ENCODE measurements around the gene MARK4. TPM values are rescaled to one million over a fixed set of nuclear protein-coding genes. Genes with fewer than 3 reads are reported as not detected.

Gene MARK4
- total RNA-seq, 4 donors from 2014 or later: 12.2 to 42.5 (median 22.1) TPM

GRCh38 chr19:45340232-45340898 lies 89.3 kb downstream of the MARK4 start, which contains the start of gene KLC3:
Gene KLC3 (plus strand): TSS chr19:45340750. CDS start chr19:45345542, 4,792 bp downstream.
- H3K4me3 ChIP-seq: peak within 1 kb of the TSS in 2 of 4 donors; percentile 18 to 31
- DNase-seq: no peak
- H3K27me3 ChIP-seq: peaks cover 3 to 18% (median 17%) of the 10 kb centered on the region in 3 donors
- intact Hi-C loops (cut with DNase I; ENCODE audit: low total_unique reads) (no loop called here), in situ Hi-C loops (cut with MboI; ENCODE audit: low sequenced_read_pairs in 4 of 4) (no loop called here)
- TF ChIP-seq POLR2A (IDR thresholded peaks at IDR 0.05) (no peak), CTCF (IDR thresholded peaks at IDR 0.05 in 4 of 5, conservative IDR thresholded peaks at IDR 0.05 in 1 of 5) (no peak)
- H3K36me3 ChIP-seq: no peaks in the 10 kb centered on the region
- no peak for ATAC-seq
- H3K4me1 ChIP-seq: peaks cover 4 to 6% of the 10 kb centered on the region in 2 donors
- no peaks in the 10 kb centered on the region for H3K9me3 ChIP-seq
- H3K27ac ChIP-seq: no peak within 1 kb of the TSS

GRCh38 chr19:45340899-45341453 lies 89.9 kb downstream of the MARK4 start:
- DNase-seq: no peak
- Histone ChIP-seq H3K27me3 (peaks cover 3 to 24% (median 20%) of the 10 kb centered on the region in 3 donors), H3K4me3 (peak overlapping the region in 2 of 4 donors; percentile 18 to 31), H3K27ac (no peak overlapping the region), H3K9me3 (no peaks in the 10 kb centered on the region), H3K4me1 (peaks cover 4 to 6% of the 10 kb centered on the region in 2 donors), H3K36me3 (no peaks in the 10 kb centered on the region)
- TF ChIP-seq POLR2A (IDR thresholded peaks at IDR 0.05): no peak
- no peak for TF ChIP-seq CTCF (IDR thresholded peaks at IDR 0.05 in 4 of 5, conservative IDR thresholded peaks at IDR 0.05 in 1 of 5)
- no peak for ATAC-seq
- intact Hi-C loops (cut with DNase I; ENCODE audit: low total_unique reads) (no loop called here), in situ Hi-C loops (cut with MboI; ENCODE audit: low sequenced_read_pairs in 4 of 4) (no loop called here)

- TF ChIP-seq CTCF (IDR thresholded peaks at IDR 0.05 in 4 of 5, conservative IDR thresholded peaks at IDR 0.05 in 1 of 5) (no peak), POLR2A (IDR thresholded peaks at IDR 0.05) (no peak)
- no peak for DNase-seq
- Histone ChIP-seq H3K27me3 (peaks cover 12 to 41% (median 26%) of the 10 kb centered on the region in 3 donors), H3K36me3 (no peaks in the 10 kb centered on the region), H3K4me1 (peaks cover 4 to 6% of the 10 kb centered on the region in 2 donors), H3K9me3 (no peaks in the 10 kb centered on the region), H3K27ac (no peak overlapping the region), H3K4me3 (no peak overlapping the region)
- intact Hi-C loops (cut with DNase I; ENCODE audit: low total_unique reads) (no loop called here), in situ Hi-C loops (cut with MboI; ENCODE audit: low sequenced_read_pairs in 4 of 4) (no loop called here)
- ATAC-seq: no peak
Observed at GRCh38 chr19:45342911-45343310, 91.8 kb downstream of the MARK4 start.

- no peak for DNase-seq
- Histone ChIP-seq H3K27ac (no peak overlapping the region), H3K36me3 (no peaks in the 10 kb centered on the region), H3K27me3 (peaks cover 9 to 44% (median 23%) of the 10 kb centered on the region in 3 donors), H3K4me1 (no peaks in the 10 kb centered on the region), H3K4me3 (no peak overlapping the region), H3K9me3 (no peaks in the 10 kb centered on the region)
- no peak for ATAC-seq
- intact Hi-C loops (cut with DNase I; ENCODE audit: low total_unique reads): no loop called here
- in situ Hi-C loops (cut with MboI; ENCODE audit: low sequenced_read_pairs in 4 of 4): no loop called here
- TF ChIP-seq CTCF (IDR thresholded peaks at IDR 0.05 in 4 of 5, conservative IDR thresholded peaks at IDR 0.05 in 1 of 5) (no peak), POLR2A (IDR thresholded peaks at IDR 0.05) (no peak)
Observed at GRCh38 chr19:45344621-45345505, 93.8 kb downstream of the MARK4 start.
